Measurements from ENCODE around the gene NAT10.

DNA sequence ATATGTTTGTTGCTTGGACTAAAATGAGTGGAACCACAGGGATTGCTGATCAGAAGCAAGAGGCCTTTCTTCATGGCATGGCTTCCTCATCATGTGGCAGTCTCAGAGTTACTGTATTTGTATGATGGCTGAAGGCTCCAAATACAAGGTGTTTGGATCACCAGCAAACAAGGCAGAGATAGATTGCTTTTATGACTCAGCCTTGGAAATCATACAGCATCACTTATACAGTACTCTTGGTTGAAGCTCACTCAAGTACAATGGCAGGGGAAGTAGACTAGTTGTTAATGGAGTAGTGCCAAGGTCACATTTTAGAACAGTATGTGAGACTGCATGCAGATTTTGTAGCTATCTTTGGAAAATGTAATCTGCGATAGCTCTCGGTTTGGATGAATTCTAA lies 37.3 kb upstream of the NAT10 start:
- TF ChIP-seq CTCF (IDR thresholded peaks at IDR 0.05): no peak
- no peak for TF ChIP-seq PRDM15 (CRISPR knock-in tag; IDR thresholded peaks at IDR 0.05)
- TF ChIP-seq, protein P1, sequence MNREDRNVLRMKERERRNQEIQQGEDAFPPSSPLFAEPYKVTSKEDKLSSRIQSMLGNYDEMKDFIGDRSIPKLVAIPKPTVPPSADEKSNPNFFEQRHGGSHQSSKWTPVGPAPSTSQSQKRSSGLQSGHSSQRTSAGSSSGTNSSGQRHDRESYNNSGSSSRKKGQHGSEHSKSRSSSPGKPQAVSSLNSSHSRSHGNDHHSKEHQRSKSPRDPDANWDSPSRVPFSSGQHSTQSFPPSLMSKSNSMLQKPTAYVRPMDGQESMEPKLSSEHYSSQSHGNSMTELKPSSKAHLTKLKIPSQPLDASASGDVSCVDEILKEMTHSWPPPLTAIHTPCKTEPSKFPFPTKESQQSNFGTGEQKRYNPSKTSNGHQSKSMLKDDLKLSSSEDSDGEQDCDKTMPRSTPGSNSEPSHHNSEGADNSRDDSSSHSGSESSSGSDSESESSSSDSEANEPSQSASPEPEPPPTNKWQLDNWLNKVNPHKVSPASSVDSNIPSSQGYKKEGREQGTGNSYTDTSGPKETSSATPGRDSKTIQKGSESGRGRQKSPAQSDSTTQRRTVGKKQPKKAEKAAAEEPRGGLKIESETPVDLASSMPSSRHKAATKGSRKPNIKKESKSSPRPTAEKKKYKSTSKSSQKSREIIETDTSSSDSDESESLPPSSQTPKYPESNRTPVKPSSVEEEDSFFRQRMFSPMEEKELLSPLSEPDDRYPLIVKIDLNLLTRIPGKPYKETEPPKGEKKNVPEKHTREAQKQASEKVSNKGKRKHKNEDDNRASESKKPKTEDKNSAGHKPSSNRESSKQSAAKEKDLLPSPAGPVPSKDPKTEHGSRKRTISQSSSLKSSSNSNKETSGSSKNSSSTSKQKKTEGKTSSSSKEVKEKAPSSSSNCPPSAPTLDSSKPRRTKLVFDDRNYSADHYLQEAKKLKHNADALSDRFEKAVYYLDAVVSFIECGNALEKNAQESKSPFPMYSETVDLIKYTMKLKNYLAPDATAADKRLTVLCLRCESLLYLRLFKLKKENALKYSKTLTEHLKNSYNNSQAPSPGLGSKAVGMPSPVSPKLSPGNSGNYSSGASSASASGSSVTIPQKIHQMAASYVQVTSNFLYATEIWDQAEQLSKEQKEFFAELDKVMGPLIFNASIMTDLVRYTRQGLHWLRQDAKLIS (CRISPR knock-in tag; IDR thresholded peaks at IDR 0.05; ENCODE audit: borderline replicate concordance): no peak
- no peak for TF ChIP-seq FOXK1 (CRISPR knock-in tag; IDR thresholded peaks at IDR 0.05)
- TF ChIP-seq, protein P2, sequence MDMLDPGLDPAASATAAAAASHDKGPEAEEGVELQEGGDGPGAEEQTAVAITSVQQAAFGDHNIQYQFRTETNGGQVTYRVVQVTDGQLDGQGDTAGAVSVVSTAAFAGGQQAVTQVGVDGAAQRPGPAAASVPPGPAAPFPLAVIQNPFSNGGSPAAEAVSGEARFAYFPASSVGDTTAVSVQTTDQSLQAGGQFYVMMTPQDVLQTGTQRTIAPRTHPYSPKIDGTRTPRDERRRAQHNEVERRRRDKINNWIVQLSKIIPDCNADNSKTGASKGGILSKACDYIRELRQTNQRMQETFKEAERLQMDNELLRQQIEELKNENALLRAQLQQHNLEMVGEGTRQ (CRISPR knock-in tag; IDR thresholded peaks at IDR 0.05): no peak

Data from WTC11 (cell line).